ENCODE results near the gene GTF3C1. TPM values are rescaled to one million over a fixed set of nuclear protein-coding genes. Genes with fewer than 3 reads are reported as not detected.

Gene GTF3C1
- total and polyA plus RNA-seq, 4 donors, result 33.5 to 84.0 (median 67.5) TPM

GRCh38 chr16:27505297-27506236, 44.1 kb downstream of the GTF3C1 start:
- DNase-seq, result no peak

GRCh38 chr16:27503662-27504061, 46.1 kb downstream of the GTF3C1 start:
- peaks cover 0 to 14% (median 0%) of the 10 kb centered on the region in 5 donors for H3K4me1 ChIP-seq (ENCODE audit: control insufficient read depth in 5 of 5, insufficient read depth in 5 of 5, low read length in 5 of 5)
- no peaks in the 10 kb centered on the region for H3K9me3 ChIP-seq (ENCODE audit: control insufficient read depth in 4 of 4, insufficient read depth in 3 of 4, low read length in 3 of 4)
- peaks cover 52 to 79% (median 72%) of the 10 kb centered on the region in 4 donors for H3K36me3 ChIP-seq (ENCODE audit: control insufficient read depth in 4 of 4, insufficient read depth in 4 of 4, low read length in 4 of 4)
- H3K9ac ChIP-seq (ENCODE audit: insufficient read depth in 1 of 2, low read length in 2 of 2), result no peak overlapping the region
- H3K27me3 ChIP-seq (ENCODE audit: control insufficient read depth in 3 of 3, insufficient read depth in 3 of 3, low read length in 2 of 3), result no peaks in the 10 kb centered on the region
- no peak overlapping the region for H3K4me3 ChIP-seq
- no peak overlapping the region for H3K27ac ChIP-seq (ENCODE audit: low read depth in 1 of 2, low read length in 1 of 2)
- no peak for DNase-seq
- TF ChIP-seq CTCF (IDR thresholded peaks at IDR 0.05; ENCODE audit: control extremely low read depth, extremely low read depth), result no peak
- WGBS, 2 donors, result 94 to 96% methylated on average over 5 of the region's 5 CpGs
- ATAC-seq (ENCODE audit: insufficient read depth, low FRiP score), result no peak

More at GRCh38 chr16:27505297-27506236, 44.1 kb downstream of the GTF3C1 start:
- Histone ChIP-seq H3K27me3 (ENCODE audit: control insufficient read depth in 3 of 3, insufficient read depth in 3 of 3, low read length in 2 of 3) (no peaks in the 10 kb centered on the region), H3K36me3 (ENCODE audit: control insufficient read depth in 4 of 4, insufficient read depth in 4 of 4, low read length in 4 of 4) (peaks cover 53 to 76% (median 67%) of the 10 kb centered on the region in 4 donors), H3K27ac (ENCODE audit: low read depth in 1 of 2, low read length in 1 of 2) (peak overlapping the region in 1 of 2 donors; percentile 69), H3K4me3 (no peak overlapping the region), H3K4me1 (ENCODE audit: control insufficient read depth in 5 of 5, insufficient read depth in 5 of 5, low read length in 5 of 5) (no peaks in the 10 kb centered on the region), H3K9ac (ENCODE audit: insufficient read depth in 1 of 2, low read length in 2 of 2) (no peak overlapping the region), H3K9me3 (ENCODE audit: control insufficient read depth in 4 of 4, insufficient read depth in 3 of 4, low read length in 3 of 4) (no peaks in the 10 kb centered on the region)
- no peak for ATAC-seq (ENCODE audit: insufficient read depth, low FRiP score)
- TF ChIP-seq CTCF (IDR thresholded peaks at IDR 0.05; ENCODE audit: control extremely low read depth, extremely low read depth), result no peak
- WGBS, 2 donors, result 94 to 95% methylated on average over 13 of the region's 13 CpGs

GRCh38 chr16:27500801-27501200, 48.9 kb downstream of the GTF3C1 start:
- H3K4me1 ChIP-seq (ENCODE audit: control insufficient read depth in 5 of 5, insufficient read depth in 5 of 5, low read length in 5 of 5), result peaks cover 0 to 41% (median 3%) of the 10 kb centered on the region in 5 donors
- TF ChIP-seq CTCF (IDR thresholded peaks at IDR 0.05; ENCODE audit: control extremely low read depth, extremely low read depth), result no peak
- no peak overlapping the region for H3K27ac ChIP-seq (ENCODE audit: low read depth in 1 of 2, low read length in 1 of 2)
- H3K9me3 ChIP-seq (ENCODE audit: control insufficient read depth in 4 of 4, insufficient read depth in 3 of 4, low read length in 3 of 4), result no peaks in the 10 kb centered on the region
- DNase-seq (no peak), ATAC-seq (ENCODE audit: insufficient read depth, low FRiP score) (no peak)
- 94 to 98% methylated on average over 3 of the region's 3 CpGs for WGBS, 2 donors
- H3K4me3 ChIP-seq, result no peak overlapping the region
- H3K9ac ChIP-seq (ENCODE audit: insufficient read depth in 1 of 2, low read length in 2 of 2), result no peak overlapping the region
- H3K36me3 ChIP-seq (ENCODE audit: control insufficient read depth in 4 of 4, insufficient read depth in 4 of 4, low read length in 4 of 4), result peaks cover 60 to 77% (median 70%) of the 10 kb centered on the region in 4 donors
- no peaks in the 10 kb centered on the region for H3K27me3 ChIP-seq (ENCODE audit: control insufficient read depth in 3 of 3, insufficient read depth in 3 of 3, low read length in 2 of 3)

Measured in lung (tissue), 12 donors.